ENCODE data around the gene MTMR3. TPM values are rescaled to one million over a fixed set of nuclear protein-coding genes. Genes with fewer than 3 reads are reported as not detected.

MTMR3 gene
- total RNA-seq, 1 donor from 2014 or later: 35.4 TPM

DNA sequence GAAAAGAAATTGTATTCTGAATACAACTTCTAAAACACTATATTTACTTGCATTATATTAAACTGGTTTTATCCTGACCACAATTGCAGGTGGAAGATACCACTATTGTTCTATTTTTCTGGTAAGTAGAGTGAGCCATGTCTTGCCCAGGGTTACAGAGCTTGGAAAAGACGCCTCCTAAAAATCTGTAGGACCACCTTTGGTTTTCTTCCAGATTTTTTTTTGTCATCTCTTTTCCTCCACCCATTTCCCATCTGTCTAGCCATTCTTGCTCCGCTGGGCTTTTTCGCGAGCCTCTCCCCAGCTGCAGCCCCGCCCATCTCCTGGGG, 294 bp upstream of the MTMR3 start:
- peak overlapping the region; percentile 98 for H3K4me3 ChIP-seq
- peaks cover 1% of the 10 kb centered on the region for H3K36me3 Mint-ChIP-seq
- no peaks in the 10 kb centered on the region for H3K36me3 ChIP-seq
- peaks cover 45% of the 10 kb centered on the region for H3K79me2 ChIP-seq (ENCODE audit: low read depth)
- peaks cover 2% of the 10 kb centered on the region for H3K27me3 Mint-ChIP-seq (ENCODE audit: insufficient read depth, low read depth)
- H3K27ac ChIP-seq: no peak overlapping the region
- peaks cover 10% of the 10 kb centered on the region for H3F3A ChIP-seq (ENCODE audit: low read depth)
- H2AFZ ChIP-seq (replicated peaks): no peak overlapping the region
- no peak overlapping the region for H3K27ac Mint-ChIP-seq
- H3K9ac ChIP-seq: no peak overlapping the region
- peaks cover 11% of the 10 kb centered on the region for H3K4me1 Mint-ChIP-seq
- no peaks in the 10 kb centered on the region for H3K9me3 ChIP-seq (ENCODE audit: low read depth)
- H3K4me3 Mint-ChIP-seq: peak overlapping the region; percentile 92
- peaks cover 2% of the 10 kb centered on the region for H3K9me3 Mint-ChIP-seq
- no peak for DNase-seq (ENCODE audit: low spot score)
- H3K4me2 ChIP-seq: no peak overlapping the region
- no peaks in the 10 kb centered on the region for H3K27me3 ChIP-seq
- TF ChIP-seq EZH2phosphoT487 (IDR thresholded peaks at IDR 0.05) (no peak), EZH2 (IDR thresholded peaks at IDR 0.05) (no peak)
- TF ChIP-seq, protein P1, sequence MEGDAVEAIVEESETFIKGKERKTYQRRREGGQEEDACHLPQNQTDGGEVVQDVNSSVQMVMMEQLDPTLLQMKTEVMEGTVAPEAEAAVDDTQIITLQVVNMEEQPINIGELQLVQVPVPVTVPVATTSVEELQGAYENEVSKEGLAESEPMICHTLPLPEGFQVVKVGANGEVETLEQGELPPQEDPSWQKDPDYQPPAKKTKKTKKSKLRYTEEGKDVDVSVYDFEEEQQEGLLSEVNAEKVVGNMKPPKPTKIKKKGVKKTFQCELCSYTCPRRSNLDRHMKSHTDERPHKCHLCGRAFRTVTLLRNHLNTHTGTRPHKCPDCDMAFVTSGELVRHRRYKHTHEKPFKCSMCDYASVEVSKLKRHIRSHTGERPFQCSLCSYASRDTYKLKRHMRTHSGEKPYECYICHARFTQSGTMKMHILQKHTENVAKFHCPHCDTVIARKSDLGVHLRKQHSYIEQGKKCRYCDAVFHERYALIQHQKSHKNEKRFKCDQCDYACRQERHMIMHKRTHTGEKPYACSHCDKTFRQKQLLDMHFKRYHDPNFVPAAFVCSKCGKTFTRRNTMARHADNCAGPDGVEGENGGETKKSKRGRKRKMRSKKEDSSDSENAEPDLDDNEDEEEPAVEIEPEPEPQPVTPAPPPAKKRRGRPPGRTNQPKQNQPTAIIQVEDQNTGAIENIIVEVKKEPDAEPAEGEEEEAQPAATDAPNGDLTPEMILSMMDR (IDR thresholded peaks at IDR 0.05): no peak
- peaks cover 8% of the 10 kb centered on the region for H3K4me1 ChIP-seq
- H4K20me1 ChIP-seq (ENCODE audit: low read depth): peaks cover 41% of the 10 kb centered on the region

DNA sequence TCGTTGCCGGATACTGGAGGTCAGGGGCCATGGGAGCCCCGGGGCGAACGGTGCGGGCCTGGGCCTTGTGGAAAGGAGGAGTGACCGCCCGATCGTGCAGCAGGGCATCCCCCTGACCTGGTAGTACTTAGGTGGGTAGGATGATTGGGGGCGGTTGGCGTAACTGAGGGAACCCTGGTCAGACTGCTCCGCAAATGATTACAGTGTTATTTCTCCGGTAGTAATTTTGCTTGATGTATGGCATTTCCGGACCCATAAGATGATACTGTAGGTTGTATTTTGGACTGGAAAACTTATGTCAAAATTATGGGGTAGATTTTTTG, 762 bp downstream of the MTMR3 start:
- peaks cover 56% of the 10 kb centered on the region for H3K79me2 ChIP-seq (ENCODE audit: low read depth)
- no peak for TF ChIP-seq EZH2 (IDR thresholded peaks at IDR 0.05)
- TF ChIP-seq, protein P1 (IDR thresholded peaks at IDR 0.05): no peak
- TF ChIP-seq EZH2phosphoT487 (IDR thresholded peaks at IDR 0.05): no peak
- peak overlapping the region; percentile 92 for H3K4me3 Mint-ChIP-seq

DNA sequence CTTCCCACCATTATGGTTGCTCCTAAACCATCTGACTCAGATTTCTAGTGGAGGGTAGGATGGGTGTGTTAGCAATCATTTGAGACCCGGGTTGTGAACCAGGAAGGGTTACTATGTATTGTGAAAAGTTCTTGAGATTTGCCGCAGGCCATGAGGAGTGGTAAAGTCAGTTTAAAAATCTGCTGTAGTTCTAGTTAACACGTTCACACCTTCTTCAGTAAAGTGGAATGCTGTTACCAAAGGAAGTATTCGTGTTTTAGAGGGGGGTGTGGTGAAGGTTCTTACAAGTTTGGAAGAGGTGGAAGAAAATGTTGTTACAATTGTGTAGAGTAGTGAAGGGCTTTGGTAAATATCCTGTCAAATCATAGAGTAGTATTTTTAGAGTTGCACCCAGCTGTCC, 2.6 kb downstream of the MTMR3 start:
- Histone ChIP-seq H3K9me3 (ENCODE audit: low read depth) (no peaks in the 10 kb centered on the region), H4K20me1 (ENCODE audit: low read depth) (peaks cover 68% of the 10 kb centered on the region), H3F3A (ENCODE audit: low read depth) (peaks cover 10% of the 10 kb centered on the region), H3K79me2 (ENCODE audit: low read depth) (peaks cover 74% of the 10 kb centered on the region), H3K27me3 (no peaks in the 10 kb centered on the region), H3K36me3 (no peaks in the 10 kb centered on the region), H3K27ac (no peak overlapping the region), H3K4me2 (peak overlapping the region; percentile 83), H3K4me1 (peaks cover 8% of the 10 kb centered on the region), H3K4me3 (no peak overlapping the region), H3K9ac (no peak overlapping the region), H2AFZ (replicated peaks) (no peak overlapping the region)
- no peak for DNase-seq (ENCODE audit: low spot score)
- peaks cover 1% of the 10 kb centered on the region for H3K36me3 Mint-ChIP-seq
- no peak overlapping the region for H3K27ac Mint-ChIP-seq
- H3K9me3 Mint-ChIP-seq: no peaks in the 10 kb centered on the region
- H3K27me3 Mint-ChIP-seq (ENCODE audit: insufficient read depth, low read depth): no peaks in the 10 kb centered on the region
- no peak overlapping the region for H3K4me3 Mint-ChIP-seq
- peaks cover 9% of the 10 kb centered on the region for H3K4me1 Mint-ChIP-seq
- TF ChIP-seq, protein P1 (IDR thresholded peaks at IDR 0.05): no peak
- TF ChIP-seq EZH2phosphoT487 (IDR thresholded peaks at IDR 0.05) (no peak), EZH2 (IDR thresholded peaks at IDR 0.05) (no peak)

More for the DNA sequence above, 762 bp downstream of the MTMR3 start:
- H3K27ac ChIP-seq: peak overlapping the region; percentile 96
- DNase-seq (ENCODE audit: low spot score): no peak
- Mint-ChIP-seq H3K27me3 (ENCODE audit: insufficient read depth, low read depth) (no peaks in the 10 kb centered on the region), H3K36me3 (peaks cover 1% of the 10 kb centered on the region), H3K9me3 (peaks cover 2% of the 10 kb centered on the region), H3K27ac (peak overlapping the region; percentile 70), H3K4me1 (peaks cover 9% of the 10 kb centered on the region)
- H3K4me3 ChIP-seq: peak overlapping the region; percentile 98
- H3K9ac ChIP-seq: peak overlapping the region; percentile 95
- no peaks in the 10 kb centered on the region for H3K27me3 ChIP-seq
- H4K20me1 ChIP-seq (ENCODE audit: low read depth): peaks cover 52% of the 10 kb centered on the region
- H3K36me3 ChIP-seq: no peaks in the 10 kb centered on the region
- peak overlapping the region; percentile 83 for H3K4me2 ChIP-seq
- peak overlapping the region; percentile 88 for H2AFZ ChIP-seq (replicated peaks)
- H3F3A ChIP-seq (ENCODE audit: low read depth): peaks cover 10% of the 10 kb centered on the region
- H3K4me1 ChIP-seq: peaks cover 8% of the 10 kb centered on the region
- H3K9me3 ChIP-seq (ENCODE audit: low read depth): no peaks in the 10 kb centered on the region

Data from neural progenitor cell (in vitro differentiated cells).